Measurements from ENCODE around the gene SNX30.

Gene SNX30

GRCh38 chr9:112846528-112847488, 96.2 kb downstream of the SNX30 start:
- H3K4me3 ChIP-seq (ENCODE audit: low read depth, low read length) = no peak overlapping the region
- no peak for DNase-seq (ENCODE audit: low read depth)
- TF ChIP-seq CTCF (IDR thresholded peaks at IDR 0.05; ENCODE audit: low read depth, low read length) = no peak
- TF ChIP-seq MAX (IDR thresholded peaks at IDR 0.05; ENCODE audit: low read depth, low read length) = no peak
- no peak for TF ChIP-seq POLR2A (IDR thresholded peaks at IDR 0.05; ENCODE audit: extremely low read depth, insufficient read length)
- no peak for TF ChIP-seq MYC (IDR thresholded peaks at IDR 0.05; ENCODE audit: low read depth, low read length)

GRCh38 chr9:112848316-112849151, 98.0 kb downstream of the SNX30 start:
- H3K4me3 ChIP-seq (ENCODE audit: low read depth, low read length) = no peak overlapping the region
- TF ChIP-seq CTCF (IDR thresholded peaks at IDR 0.05; ENCODE audit: low read depth, low read length) = no peak
- no peak for TF ChIP-seq MYC (IDR thresholded peaks at IDR 0.05; ENCODE audit: low read depth, low read length)
- no peak for TF ChIP-seq MAX (IDR thresholded peaks at IDR 0.05; ENCODE audit: low read depth, low read length)
- TF ChIP-seq POLR2A (IDR thresholded peaks at IDR 0.05; ENCODE audit: extremely low read depth, insufficient read length) = no peak
- peak; percentile 91 for DNase-seq (ENCODE audit: low read depth)

GRCh38 chr9:112849363-112849922, 98.9 kb downstream of the SNX30 start:
- no peak overlapping the region for H3K4me3 ChIP-seq (ENCODE audit: low read depth, low read length)
- peak; percentile 79 for DNase-seq (ENCODE audit: low read depth)
- TF ChIP-seq CTCF (IDR thresholded peaks at IDR 0.05; ENCODE audit: low read depth, low read length) (no peak), MYC (IDR thresholded peaks at IDR 0.05; ENCODE audit: low read depth, low read length) (no peak), MAX (IDR thresholded peaks at IDR 0.05; ENCODE audit: low read depth, low read length) (peak; percentile 49; the same call in 1 of the 2 replicates)

GRCh38 chr9:112850840-112851239, 100.3 kb downstream of the SNX30 start:
- TF ChIP-seq MAX (IDR thresholded peaks at IDR 0.05; ENCODE audit: low read depth, low read length) (no peak), CTCF (IDR thresholded peaks at IDR 0.05; ENCODE audit: low read depth, low read length) (no peak), MYC (IDR thresholded peaks at IDR 0.05; ENCODE audit: low read depth, low read length) (no peak), POLR2A (IDR thresholded peaks at IDR 0.05; ENCODE audit: extremely low read depth, insufficient read length) (no peak)
- no peak overlapping the region for H3K4me3 ChIP-seq (ENCODE audit: low read depth, low read length)
- no peak for DNase-seq (ENCODE audit: low read depth)

- DNase-seq (ENCODE audit: low read depth) = peak; percentile 32
- no peak overlapping the region for H3K4me3 ChIP-seq (ENCODE audit: low read depth, low read length)
- TF ChIP-seq MAX (IDR thresholded peaks at IDR 0.05; ENCODE audit: low read depth, low read length) = no peak
- TF ChIP-seq POLR2A (IDR thresholded peaks at IDR 0.05; ENCODE audit: extremely low read depth, insufficient read length) = no peak
- no peak for TF ChIP-seq MYC (IDR thresholded peaks at IDR 0.05; ENCODE audit: low read depth, low read length)
- no peak for TF ChIP-seq CTCF (IDR thresholded peaks at IDR 0.05; ENCODE audit: low read depth, low read length)
Measured at GRCh38 chr9:112852741-112853504, 102.4 kb downstream of the SNX30 start.

All from NB4 (cell line).